Peyer's patch (tissue), 4 donors: ENCODE data around the gene CFAP77.

Source experiments
- POLR2A ChIP-seq, 2 donors: fragments of 450-650 bp; IDR thresholded peaks; one replicate each; pipeline ENCODE4 v1.5.1; 2017; ENCODE audit warnings: antibody characterized with exemption in 2 of 2, mild to moderate bottlenecking in 2 of 2, moderate library complexity in 2 of 2
- TF ChIP-seq, protein P1 (sequence below), 6 experiments: fragments of 450-650 bp in 4 of 6; fragments of 200-600 bp in 2 of 6; sonication (generic) in 1 of 6; IDR thresholded peaks; one replicate each; pipeline ENCODE4 v1.5.1; 2017 to 2019; ENCODE audit warnings: antibody characterized with exemption in 6 of 6, mild to moderate bottlenecking in 3 of 6, moderate library complexity in 1 of 6

DNA sequence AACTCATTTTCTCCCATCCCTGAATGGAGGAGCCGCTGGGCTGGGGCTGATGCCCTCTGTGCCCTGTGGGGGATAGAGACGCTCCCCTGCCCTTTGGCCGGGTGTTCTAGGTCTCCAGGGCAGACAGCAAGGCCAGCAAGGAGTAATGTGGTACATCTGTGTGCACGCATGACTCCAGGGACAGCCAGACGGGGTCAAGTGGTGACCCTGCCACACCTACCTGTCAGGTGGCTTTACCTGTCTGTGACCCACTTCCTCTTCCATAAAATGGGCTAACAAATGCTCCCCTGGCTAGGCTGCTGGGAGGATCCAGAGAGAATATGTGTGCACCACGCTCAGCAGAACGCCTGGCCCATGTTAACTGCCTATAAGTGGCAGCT lies 137.0 kb downstream of the CFAP77 start:
- no peak for TF ChIP-seq POLR2A (IDR thresholded peaks at IDR 0.05)
- TF ChIP-seq, protein P1, sequence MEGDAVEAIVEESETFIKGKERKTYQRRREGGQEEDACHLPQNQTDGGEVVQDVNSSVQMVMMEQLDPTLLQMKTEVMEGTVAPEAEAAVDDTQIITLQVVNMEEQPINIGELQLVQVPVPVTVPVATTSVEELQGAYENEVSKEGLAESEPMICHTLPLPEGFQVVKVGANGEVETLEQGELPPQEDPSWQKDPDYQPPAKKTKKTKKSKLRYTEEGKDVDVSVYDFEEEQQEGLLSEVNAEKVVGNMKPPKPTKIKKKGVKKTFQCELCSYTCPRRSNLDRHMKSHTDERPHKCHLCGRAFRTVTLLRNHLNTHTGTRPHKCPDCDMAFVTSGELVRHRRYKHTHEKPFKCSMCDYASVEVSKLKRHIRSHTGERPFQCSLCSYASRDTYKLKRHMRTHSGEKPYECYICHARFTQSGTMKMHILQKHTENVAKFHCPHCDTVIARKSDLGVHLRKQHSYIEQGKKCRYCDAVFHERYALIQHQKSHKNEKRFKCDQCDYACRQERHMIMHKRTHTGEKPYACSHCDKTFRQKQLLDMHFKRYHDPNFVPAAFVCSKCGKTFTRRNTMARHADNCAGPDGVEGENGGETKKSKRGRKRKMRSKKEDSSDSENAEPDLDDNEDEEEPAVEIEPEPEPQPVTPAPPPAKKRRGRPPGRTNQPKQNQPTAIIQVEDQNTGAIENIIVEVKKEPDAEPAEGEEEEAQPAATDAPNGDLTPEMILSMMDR (IDR thresholded peaks at IDR 0.05): no peak
